Ovary (tissue), 9 donors: ENCODE measurements around the gene INAVA. TPM values are rescaled to one million over a fixed set of nuclear protein-coding genes. Genes with fewer than 3 reads are reported as not detected.
"Not testable (repeated sequence)": the region's sequence is repeated elsewhere in the genome, so short reads cannot be mapped to it uniquely, and the experiment has no call there.

Experiments used
- DNase-seq, 5 donors: peaks; one replicate each; pipeline ENCODE4 v3.0.0-alpha.2; 2019 to 2020
- H3K27ac ChIP-seq, 2 donors: fragments of 200-600 bp; one replicate each; pipeline versions ENCODE4 v1.5.1 to v1.8.0; 2019 to 2022
- H3K27me3 ChIP-seq: fragments of 200-600 bp; one replicate; pipeline ENCODE4 v1.8.0; 2022
- H3K36me3 ChIP-seq: fragments of 200-600 bp; sonication (generic); one replicate; pipeline ENCODE4 v1.5.1; 2019
- H3K4me1 ChIP-seq: one replicate; pipeline ENCODE4 v1.8.1; 2013; ENCODE audit warnings: mild to moderate bottlenecking, moderate library complexity; ENCODE audit not compliant: insufficient read depth
- H3K4me3 ChIP-seq: fragments of 200-600 bp; sonication (generic); one replicate; pipeline ENCODE4 v1.5.1; 2017
- H3K9me3 ChIP-seq, 2 donors: fragments of 200-600 bp in 1 of 2; sonication (generic) in 1 of 2; one replicate each; pipeline versions ENCODE4 v1.5.1 to v1.8.1; 2013 to 2019; ENCODE audit warnings: mild to moderate bottlenecking in 1 of 2, moderate library complexity in 1 of 2
- EP300 ChIP-seq: sonication (generic); formaldehyde crosslinking; IDR thresholded peaks from one replicate; pipeline ENCODE4 v1.6.1; 2017; ENCODE audit warnings: antibody characterized with exemption
- POLR2A ChIP-seq: fragments of 450-650 bp; IDR thresholded peaks from one replicate; pipeline ENCODE4 v1.6.1; 2017; ENCODE audit warnings: antibody characterized with exemption, mild to moderate bottlenecking, moderate library complexity
- WGBS, 3 donors: extraction: QIAGEN DNeasy Blood & Tissue Kit in 1 of 3; methylation state at CpG; one replicate each; pipeline versions ENCODE4 v1.1.5 to v1.1.7; 2013 to 2017; 5-methylcytosine and 5-hydroxymethylcytosine counted together
- intact Hi-C, 4 donors: fragments of 100-400 bp; cut with DNase I; formaldehyde crosslinking; loops; one replicate each; pipeline versions ENCODE4 v1.11.0 to v1.15.1; 2022 to 2023
- polyA plus RNA-seq, 2 donors: library from polyadenylated mRNA; stranded (reverse); fragments of 200-250 nt in 1 of 2; fragments of 350-450 nt in 1 of 2; fragmentation: Illumina TruSeq in 1 of 2; extraction: RNeasy Lipid Tissue Mini Kit (QIAGEN cat#74804) in 1 of 2; gene quantifications; one replicate each; pipeline ENCODE4 v1.2.3, GENCODE V29; 2013 to 2014
- total RNA-seq, 7 donors: library from RNA; depleted of rRNA in 2 of 7; stranded (reverse); fragments of >200 nt in 2 of 7; fragmentation: NEBNext Ultra II Directional in 3 of 7; extraction: Animal tissue kit (Norgen Biotek cat#: 25700) in 3 of 7; gene quantifications; one replicate each; pipeline versions ENCODE4 v1.1.0 to v1.2.4, GENCODE V29; 2016 to 2023
- TF ChIP-seq, protein P1 (sequence below), 3 donors: fragments of 450-650 bp in 2 of 3; fragments of 200-600 bp in 1 of 3; IDR thresholded peaks; one replicate each; pipeline versions ENCODE4 v1.5.1 to v1.8.0; 2016 to 2022; ENCODE audit warnings: antibody characterized with exemption in 3 of 3, mild to moderate bottlenecking in 1 of 3
- donor health status: DM: no; HTN: no; CAD: no; lungs with moderate emphysema.
- donor health status: DM: no; HTN: no; CAD: no.
- donor health status: Bipolar disorder and iron deficiency.
- donor health status: DM: yes; HTN: yes; CAD: no.
- donor health status: DM: no; HTN: no; CAD: no.
- donor health status: DM: yes; HTN: yes; CAD: no.

The INAVA gene
- total and polyA plus RNA-seq, 9 donors: 0.18 to 7.9 (median 0.70) TPM; not detected in 2

DNA sequence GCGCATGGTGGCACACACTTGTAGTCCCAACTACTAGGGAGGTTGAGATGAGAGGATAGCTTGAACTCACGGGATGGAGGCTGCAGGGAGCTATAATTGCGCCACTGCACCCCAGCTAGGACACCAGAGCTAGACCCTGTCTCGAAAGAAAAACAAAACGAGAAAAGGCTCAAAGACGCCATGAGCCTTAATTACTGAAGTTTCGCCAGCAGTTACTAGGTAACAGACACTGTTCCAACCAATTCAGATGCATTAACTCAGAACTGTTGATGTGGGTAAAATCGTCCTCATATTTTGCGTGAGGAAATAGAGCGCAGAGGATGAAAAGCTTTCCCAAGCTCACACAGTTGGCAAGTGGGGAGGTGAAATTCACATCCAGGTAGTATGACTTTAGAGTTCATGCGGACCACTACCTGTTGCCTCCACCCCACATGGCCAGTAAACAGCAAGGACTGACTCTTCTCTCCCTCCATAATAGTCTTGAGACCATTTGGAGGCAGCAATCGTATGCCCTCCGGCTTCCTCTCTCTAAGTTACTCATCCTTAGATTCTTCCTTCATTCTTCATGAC is 40.1 kb downstream of the INAVA start:
- H3K9me3 ChIP-seq: no peaks in the 10 kb centered on the region
- no peak for DNase-seq
- no peaks in the 10 kb centered on the region for H3K27me3 ChIP-seq
- H3K4me1 ChIP-seq: no peaks in the 10 kb centered on the region
- H3K27ac ChIP-seq: no peak overlapping the region
- 92 to 94% (median 92%) methylated on average over 13 of the region's 13 CpGs for WGBS, 3 donors
- TF ChIP-seq EP300: no peak
- TF ChIP-seq, protein P1, sequence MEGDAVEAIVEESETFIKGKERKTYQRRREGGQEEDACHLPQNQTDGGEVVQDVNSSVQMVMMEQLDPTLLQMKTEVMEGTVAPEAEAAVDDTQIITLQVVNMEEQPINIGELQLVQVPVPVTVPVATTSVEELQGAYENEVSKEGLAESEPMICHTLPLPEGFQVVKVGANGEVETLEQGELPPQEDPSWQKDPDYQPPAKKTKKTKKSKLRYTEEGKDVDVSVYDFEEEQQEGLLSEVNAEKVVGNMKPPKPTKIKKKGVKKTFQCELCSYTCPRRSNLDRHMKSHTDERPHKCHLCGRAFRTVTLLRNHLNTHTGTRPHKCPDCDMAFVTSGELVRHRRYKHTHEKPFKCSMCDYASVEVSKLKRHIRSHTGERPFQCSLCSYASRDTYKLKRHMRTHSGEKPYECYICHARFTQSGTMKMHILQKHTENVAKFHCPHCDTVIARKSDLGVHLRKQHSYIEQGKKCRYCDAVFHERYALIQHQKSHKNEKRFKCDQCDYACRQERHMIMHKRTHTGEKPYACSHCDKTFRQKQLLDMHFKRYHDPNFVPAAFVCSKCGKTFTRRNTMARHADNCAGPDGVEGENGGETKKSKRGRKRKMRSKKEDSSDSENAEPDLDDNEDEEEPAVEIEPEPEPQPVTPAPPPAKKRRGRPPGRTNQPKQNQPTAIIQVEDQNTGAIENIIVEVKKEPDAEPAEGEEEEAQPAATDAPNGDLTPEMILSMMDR (IDR thresholded peaks at IDR 0.05): no peak
- no peak for TF ChIP-seq POLR2A
- intact Hi-C loops: no loop called here
- no peak overlapping the region for H3K4me3 ChIP-seq
- H3K36me3 ChIP-seq: no peaks in the 10 kb centered on the region

DNA sequence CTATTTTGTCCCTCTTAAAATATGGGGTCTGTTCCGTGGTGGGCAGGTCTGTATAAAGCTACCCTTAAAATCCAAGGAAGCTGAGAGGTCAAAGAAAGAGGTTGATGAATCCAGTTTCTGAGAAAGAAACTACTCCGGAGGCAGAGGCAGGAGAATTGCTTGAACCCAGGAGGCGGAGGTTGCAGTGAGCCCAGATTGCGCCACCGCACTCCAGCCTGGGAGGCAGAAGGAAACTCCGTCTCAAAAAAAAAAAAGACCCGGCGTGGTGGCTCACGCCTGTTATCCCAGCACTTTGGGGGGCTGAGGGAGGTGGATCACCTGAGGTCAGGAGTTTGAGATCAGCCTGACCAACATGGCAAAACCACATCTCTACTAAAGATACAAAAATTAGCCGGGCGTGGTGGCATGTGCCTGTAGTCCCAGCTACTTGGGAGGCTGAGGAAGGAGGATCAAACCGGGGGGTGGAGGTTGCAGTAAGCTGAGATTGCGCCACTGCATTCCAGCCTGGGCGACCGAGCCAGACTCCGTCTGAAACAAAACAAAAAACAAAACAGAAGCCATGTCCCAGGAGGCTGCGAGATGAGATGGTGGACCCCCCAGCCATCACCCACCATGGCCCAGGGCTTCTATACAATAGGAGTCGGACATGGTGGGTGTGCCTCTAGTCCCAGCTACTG is 40.7 kb downstream of the INAVA start:
- DNase-seq, intact Hi-C loops, H3K36me3 ChIP-seq, H3K9me3 ChIP-seq, H3K27ac ChIP-seq, H3K4me1 ChIP-seq, H3K27me3 ChIP-seq, H3K4me3 ChIP-seq: not testable (repeated sequence)
- WGBS, 3 donors: 90 to 93% (median 92%) methylated on average over 18 of the region's 18 CpGs

DNA sequence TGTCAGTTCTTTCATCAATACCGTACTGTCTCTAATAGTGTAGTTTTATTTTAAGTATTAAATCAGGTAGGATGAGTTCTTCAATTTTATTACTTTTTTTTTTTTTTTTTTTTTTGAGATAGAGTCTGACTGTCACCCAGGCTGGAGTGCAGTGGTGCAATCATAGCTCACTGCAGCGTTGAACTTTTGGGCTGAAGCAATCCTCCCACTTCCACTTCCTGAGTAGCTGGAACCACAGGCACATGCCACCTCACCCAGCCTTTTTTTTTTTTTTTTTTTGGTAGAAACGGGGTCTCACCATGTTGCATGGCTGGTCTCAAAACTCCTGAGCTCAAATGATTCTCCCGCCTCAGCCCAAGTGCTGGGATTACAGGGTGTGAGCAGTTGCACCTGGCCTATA is 44.3 kb downstream of the INAVA start:
- no peak for DNase-seq
- H3K27me3 ChIP-seq: no peaks in the 10 kb centered on the region
- no peaks in the 10 kb centered on the region for H3K4me1 ChIP-seq
- H3K36me3 ChIP-seq: no peaks in the 10 kb centered on the region
- H3K4me3 ChIP-seq: no peak overlapping the region
- H3K9me3 ChIP-seq: no peaks in the 10 kb centered on the region
- 57 to 72% (median 63%) methylated on average over 4 of the region's 4 CpGs for WGBS, 3 donors
- TF ChIP-seq POLR2A (no peak), EP300 (no peak)
- TF ChIP-seq, protein P1 (IDR thresholded peaks at IDR 0.05): no peak
- intact Hi-C loops: no loop called here
- H3K27ac ChIP-seq: no peak overlapping the region

DNA sequence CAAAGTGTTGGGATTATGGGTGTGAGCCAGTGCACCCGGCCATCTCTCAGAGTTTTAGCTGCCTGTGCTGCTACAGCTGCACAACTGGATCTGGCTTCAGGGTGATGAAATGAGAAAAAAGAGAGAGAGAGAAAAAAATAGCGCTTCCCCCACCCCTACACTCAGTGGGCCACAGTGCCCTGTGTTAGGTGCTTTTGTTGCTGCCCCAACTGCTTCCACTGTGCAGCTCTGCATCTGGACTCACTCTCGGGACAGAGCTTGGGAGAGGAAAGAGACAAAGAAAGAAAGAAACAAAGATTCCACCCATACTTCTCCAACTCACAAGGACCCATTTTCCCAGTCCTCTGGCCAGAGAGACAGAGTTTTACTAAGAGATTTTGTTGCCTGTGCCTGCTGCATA is 50.4 kb downstream of the INAVA start:
- TF ChIP-seq POLR2A (no peak), EP300 (no peak)
- TF ChIP-seq, protein P1 (IDR thresholded peaks at IDR 0.05): no peak
- H3K36me3 ChIP-seq: no peaks in the 10 kb centered on the region
- intact Hi-C loops: no loop called here
- no peak for DNase-seq
- H3K4me3 ChIP-seq: no peak overlapping the region
- no peaks in the 10 kb centered on the region for H3K9me3 ChIP-seq
- H3K27ac ChIP-seq: no peak overlapping the region
- H3K27me3 ChIP-seq: no peaks in the 10 kb centered on the region
- H3K4me1 ChIP-seq: no peaks in the 10 kb centered on the region
- WGBS, 3 donors: 37 to 64% (median 51%) methylated on average over 3 of the region's 3 CpGs

DNA sequence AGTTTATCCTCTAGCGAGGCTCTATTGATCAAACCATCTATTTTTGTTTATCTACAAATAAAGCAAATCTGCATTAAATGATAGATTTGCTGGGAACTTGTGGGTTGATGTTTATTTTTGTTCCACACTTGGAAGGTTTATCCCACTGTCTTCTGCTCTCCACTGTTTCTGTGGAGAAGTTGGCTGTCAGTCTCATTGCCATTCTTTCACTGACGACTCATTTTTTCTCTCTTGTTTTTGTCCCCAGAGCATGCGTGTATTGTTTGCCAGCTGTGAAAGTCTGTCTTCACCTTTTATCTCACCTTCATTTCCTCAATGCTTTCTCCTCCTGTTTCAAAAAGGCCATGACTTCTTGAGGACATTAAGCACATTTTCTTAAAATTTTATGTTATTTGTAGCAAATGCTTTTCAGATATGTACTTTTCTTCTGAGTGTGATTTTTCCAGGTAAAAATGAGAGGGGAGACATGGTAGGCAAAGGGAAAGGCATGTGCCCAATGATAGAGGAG is 52.4 kb downstream of the INAVA start:
- intact Hi-C loops: no loop called here
- no peaks in the 10 kb centered on the region for H3K36me3 ChIP-seq
- no peak overlapping the region for H3K27ac ChIP-seq
- no peaks in the 10 kb centered on the region for H3K9me3 ChIP-seq
- TF ChIP-seq EP300 (no peak), POLR2A (no peak)
- TF ChIP-seq, protein P1 (IDR thresholded peaks at IDR 0.05): no peak
- H3K4me1 ChIP-seq: no peaks in the 10 kb centered on the region
- no peaks in the 10 kb centered on the region for H3K27me3 ChIP-seq
- no peak overlapping the region for H3K4me3 ChIP-seq
- DNase-seq: no peak
- 88 to 97% (median 92%) methylated on average over 3 of the region's 3 CpGs for WGBS, 3 donors
